NCI-H2227 treated with DMSO at 0.1 percent for 48 hours (cell line): Measurements from ENCODE around the gene PDF.

Experiments
- DNase-seq: peaks from one replicate; lab custom pipeline; 2025; lab: John Stamatoyannopoulos, UW

The PDF gene

DNA sequence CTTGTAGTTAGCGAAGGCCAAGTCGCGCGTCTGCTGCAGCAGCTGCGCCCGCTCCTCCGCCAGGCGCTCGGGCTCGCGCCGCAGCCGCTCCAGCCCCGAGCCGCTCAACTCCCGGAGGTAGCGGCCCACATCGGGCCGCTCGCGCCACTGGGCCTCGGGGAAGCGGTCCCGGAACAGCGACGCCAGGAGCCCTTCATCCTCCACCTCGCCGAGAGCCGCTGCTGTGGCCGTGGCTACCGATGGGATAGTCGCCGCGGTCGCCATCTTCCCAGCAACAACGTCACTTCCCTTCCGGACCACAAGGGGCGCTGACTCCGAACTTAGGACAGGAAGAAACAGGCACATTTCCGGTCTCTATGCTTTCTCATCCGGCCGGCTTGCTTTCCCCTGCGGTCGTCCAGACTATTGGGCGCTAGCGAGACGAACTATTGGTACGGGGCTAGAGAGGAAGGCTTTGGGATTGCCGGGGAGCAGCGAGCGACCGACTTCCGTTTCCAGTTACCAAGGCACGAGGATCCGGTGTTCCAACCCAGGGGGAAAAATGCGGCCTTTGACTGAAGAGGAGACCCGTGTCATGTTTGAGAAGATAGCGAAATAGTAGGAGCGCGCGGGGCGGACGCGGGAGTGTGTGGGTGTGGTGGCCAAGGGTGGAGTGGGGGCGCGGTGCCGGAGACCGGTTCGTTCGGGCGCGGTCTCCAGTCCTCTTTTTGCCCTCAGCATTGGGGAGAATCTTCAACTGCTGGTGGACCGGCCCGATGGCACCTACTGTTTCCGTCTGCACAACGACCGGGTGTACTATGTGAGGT is 9.1 kb upstream of the PDF start, which contains the start of the genes COG8 and NIP7:
Gene COG8 (minus strand): TSS at position 276 of the 806 bp plus-strand sequence. CDS start 12 bp downstream, at position 264.
Gene NIP7 (plus strand): TSS at position 484 of the 806 bp plus-strand sequence. CDS start 58 bp downstream, at position 542.
- peak; percentile 97 for DNase-seq

DNA sequence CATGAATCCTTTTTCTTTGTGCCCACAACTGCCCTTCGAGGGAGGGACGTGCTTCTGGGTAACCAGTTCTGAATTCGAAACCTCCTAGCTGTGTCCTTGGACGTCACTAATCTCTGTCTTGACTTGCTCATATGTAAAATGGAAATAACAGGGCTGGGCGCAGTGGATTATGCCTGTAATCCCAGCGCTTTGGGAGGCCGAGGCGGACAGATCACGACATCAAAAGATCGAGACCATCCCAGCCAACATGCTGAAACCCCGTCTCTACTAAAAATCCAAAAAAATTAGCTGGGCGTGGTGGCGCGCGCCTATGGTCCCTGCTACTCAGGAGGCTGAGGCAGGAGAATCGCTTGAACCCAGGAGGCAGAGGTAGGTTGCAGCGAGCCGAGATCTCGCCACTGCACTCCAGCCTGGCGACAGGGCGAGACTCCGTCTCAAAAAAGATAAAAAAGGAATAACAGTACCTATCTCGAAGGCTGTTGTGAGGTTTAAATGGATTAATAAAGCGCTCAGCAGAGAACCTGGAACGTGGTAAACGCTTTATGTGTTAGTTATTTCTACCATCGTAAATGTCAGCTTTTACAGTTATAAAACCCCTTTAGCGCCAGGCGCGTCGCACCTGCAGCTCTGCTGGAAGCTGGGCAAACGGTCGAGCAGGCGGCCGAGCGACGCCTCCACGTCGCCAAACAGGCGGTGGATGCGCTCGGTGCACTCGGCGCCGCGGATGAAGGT is 8.3 kb upstream of the PDF start:
- DNase-seq: no peak

DNA sequence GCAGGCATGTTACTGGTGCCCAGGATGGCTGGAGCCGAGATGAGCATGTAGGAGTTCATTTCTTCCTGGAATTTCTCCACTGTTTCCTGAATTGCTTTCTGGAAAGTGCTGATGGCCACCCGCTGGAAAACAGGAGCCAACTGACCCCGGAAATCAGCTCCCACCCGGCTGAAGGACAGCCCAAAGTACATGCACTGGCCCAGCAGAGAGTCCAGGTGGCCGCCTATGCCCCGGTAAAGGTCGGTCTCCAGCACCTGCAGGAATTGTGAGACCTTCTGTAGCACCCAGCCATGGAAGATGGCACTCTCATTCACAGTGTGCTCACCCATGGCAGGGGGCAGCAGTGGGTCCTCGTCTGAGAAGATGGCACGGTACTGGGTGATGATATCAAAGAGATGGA is 4.3 kb upstream of the PDF start:
- DNase-seq: no peak

GRCh38 chr16:69329369-69330285 is 761 bp downstream of the PDF start:
- no peak for DNase-seq

- DNase-seq: no peak
These were observed 1.5 kb downstream of the PDF start for GRCh38 chr16:69328854-69329316.

DNA sequence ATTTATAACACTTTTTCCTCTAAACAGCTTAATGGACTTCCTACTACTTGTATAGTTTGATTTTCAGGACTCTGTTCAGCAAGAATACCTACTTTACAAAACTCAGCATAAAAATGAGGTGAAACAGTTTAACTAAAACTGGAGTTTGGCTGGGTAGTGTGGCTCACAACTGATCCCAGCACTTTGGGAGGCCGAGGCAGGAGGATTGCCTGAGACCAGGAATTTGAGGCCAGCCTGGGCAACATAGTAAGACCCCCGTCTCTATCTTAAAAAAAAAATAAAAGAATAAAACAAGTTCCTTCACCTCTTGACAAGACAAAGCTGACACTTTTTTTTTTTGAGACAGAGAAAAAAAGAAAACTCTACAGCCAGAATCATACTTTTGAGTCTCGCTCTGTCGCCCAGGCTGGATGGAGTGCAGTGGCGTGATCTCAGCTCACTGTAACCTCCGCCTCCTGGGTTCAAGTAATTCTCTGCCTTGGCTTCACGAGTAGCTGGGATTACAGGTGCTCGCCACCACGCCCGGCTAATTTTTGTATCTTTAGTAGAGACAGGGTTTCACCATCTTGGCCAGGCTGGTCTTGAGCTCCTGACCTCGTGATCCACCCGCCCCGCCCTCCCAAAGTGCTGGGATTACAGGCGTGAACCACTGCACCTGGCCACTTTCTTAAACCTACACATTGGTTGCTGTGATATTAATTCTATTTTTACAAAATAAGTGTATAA is 2.6 kb downstream of the PDF start:
- DNase-seq: no peak

GRCh38 chr16:69326172-69326873 is 4.1 kb downstream of the PDF start:
- no peak for DNase-seq

- DNase-seq: no peak
These were observed 4.6 kb downstream of the PDF start for GRCh38 chr16:69325784-69326171.

DNA sequence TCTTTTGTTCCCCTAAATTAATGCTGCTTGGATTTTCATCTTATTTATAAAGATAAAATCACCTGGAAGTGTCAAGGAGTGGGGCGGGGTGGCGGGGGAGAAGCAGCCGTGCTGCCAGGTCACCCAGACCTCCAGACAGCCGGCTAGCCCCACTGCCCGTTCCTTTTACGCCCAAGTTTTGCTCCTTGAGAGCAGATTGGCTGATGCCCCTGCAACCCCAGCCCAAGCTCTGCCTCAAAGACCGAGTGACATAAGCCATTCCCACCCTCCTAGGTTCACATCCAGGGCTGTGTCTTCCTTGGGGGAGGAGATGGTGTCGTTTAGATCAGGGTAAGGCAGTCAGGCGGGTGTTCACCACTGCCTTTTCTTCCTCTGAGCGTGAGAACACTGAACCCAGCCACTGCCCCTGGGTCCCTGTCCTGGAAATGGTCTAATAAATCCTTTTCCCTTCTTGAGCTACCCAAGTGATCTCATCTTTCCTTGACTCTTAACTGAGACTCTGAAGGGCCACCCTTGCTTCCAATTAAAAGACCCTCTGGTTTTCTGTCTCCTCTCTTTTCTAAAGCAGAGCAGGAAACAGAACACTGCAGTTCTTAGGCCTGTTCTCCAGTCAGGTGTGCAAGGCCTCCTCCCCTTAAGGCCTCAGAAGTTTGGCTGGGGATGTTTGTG is 5.7 kb downstream of the PDF start:
- DNase-seq: no peak

DNA sequence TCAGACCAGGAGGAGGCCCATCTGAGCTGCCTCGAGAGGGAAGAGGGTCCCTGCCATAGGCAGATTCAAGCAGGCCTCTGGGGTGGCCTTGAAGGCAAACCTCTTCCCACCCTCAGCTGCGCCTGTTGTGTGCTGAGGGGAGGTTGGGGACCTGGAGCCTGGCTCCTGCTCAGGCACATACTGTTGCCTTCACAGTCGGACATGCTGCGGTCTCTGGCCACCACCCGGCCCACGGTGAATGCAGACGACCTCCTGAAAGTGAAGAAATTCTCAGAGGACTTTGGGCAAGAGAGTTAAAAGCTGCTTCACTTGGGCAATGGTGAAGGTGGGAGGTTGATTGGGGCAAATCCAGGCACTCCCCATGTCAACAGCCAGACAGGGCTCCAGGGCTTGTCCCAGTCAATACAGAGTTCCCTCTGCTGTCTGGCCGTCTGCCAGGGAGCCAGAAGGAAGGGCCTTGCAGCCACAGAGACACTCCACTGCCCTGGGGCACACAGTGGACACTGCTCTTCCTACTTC is 6.3 kb downstream of the PDF start:
- DNase-seq: no peak

DNA sequence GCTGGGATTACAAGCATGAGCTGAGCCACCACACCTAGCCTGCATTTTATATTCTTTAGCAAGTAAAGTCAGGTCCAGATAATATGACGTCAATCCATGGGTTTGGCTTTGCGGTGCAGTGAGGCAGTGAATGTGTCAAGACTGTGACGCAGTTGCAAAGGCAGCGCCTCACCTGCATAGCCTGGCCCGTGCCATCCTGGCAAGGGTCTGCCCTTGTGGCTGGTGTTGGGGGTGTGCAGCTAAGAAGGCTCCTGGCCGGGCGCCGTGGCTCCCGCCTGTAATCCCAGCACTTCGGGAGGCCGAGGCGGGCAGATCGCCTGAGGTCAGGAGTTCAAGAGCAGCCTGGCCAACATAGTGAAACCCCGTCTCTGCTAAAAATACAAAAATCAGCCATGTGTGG is 7.0 kb downstream of the PDF start:
- no peak for DNase-seq

DNA sequence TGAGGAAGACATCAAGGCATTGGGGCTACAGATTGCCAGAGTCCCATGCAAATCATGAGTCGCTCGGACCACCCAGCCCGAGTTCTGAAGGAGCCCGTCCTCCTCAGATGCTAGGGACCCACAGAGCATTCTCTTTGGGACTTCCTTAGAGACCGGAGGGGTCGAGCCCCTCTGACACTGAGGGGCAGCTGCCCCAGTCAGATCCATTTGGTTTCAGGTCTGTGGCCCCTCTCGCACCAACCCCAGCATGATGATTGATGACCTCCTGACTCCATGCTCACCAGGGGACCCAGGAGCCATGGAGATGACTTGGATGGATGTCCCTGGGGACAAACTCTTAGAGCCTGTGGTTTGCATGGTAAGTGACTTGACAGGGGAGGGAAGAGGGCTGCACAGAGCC is 8.0 kb downstream of the PDF start:
- DNase-seq: no peak

- DNase-seq: no peak
These were observed 9.3 kb downstream of the PDF start for GRCh38 chr16:69321080-69321479.

GRCh38 chr16:69320740-69321073 is 9.7 kb downstream of the PDF start:
- DNase-seq: no peak

DNA sequence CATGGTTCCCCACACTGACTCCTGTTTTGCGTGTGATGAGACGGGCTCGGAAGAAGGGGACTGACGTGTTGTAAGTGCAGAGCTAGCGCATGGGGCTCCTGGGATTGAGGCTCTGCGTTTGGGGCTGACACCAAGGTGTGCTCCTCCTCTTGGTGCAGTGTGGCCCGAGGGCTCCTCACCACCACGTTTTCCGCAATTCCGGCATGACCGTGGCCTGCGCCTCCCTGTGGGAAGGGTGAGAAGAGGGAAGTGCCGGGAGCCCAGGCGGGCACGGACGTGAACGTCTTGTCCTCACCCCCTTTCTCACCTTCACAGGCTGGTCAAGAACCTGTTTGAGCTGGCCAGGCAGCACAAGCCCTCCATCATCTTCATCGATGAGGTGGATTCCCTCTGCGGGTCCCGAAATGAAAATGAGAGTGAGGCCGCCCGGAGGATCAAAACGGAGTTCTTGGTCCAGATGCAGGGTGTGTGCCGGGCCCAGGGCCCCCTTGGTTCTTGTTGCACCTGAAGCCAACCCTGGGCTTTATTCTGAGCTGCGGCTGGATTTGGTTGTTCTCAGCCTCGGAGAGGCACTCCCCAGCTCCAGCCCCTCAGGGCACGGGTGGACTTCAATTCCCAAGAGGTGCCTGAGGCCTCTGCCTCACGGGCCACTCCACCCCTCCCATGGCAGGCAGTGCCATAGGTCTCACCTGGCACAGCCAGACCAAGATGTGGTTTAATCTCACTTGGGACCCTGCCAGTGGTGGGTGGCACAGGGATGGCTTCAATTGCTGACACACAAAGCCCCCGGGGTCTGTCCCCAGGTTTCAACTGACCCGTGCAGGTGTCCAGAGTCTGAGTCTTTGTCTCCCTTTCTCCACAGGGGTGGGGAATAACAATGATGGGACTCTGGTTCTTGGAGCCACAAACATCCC is 10.3 kb downstream of the PDF start:
- DNase-seq: no peak

DNA sequence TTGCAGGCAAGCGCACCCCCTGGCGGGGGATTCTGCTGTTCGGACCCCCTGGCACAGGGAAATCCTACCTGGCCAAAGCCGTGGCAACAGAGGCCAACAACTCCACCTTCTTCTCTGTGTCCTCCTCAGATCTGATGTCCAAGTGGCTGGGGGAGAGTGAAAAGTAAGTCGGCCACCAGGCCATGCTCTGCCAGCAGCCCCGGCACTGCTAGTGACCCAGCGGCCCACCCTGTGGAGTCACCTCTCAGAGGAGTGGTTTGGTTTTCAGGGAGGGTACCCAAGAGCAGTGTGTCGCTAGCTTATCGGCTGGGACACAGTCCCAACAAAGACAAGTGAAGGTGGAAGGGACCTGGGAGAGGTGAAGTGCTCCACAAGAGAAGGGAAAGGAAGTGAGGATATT is 11.0 kb downstream of the PDF start:
- no peak for DNase-seq

DNA sequence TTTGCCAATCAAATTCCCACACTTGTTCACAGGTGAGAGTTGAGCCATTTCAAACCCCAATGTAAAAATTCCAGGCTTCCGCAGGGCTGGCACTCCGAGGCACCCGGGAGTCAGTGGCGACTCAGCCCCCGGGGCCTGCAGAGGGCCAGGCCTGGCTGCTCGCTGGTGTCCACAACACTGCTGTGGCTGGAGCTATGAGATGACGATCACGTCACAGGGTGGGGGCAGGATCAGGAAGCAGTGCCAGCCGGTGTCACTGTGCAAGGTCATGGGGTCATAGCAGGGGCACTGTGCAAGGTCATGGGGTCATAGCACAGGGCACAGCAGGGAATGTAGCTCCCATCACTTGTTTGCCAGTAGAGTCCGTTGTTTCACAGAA is 11.5 kb downstream of the PDF start:
- DNase-seq: no peak

DNA sequence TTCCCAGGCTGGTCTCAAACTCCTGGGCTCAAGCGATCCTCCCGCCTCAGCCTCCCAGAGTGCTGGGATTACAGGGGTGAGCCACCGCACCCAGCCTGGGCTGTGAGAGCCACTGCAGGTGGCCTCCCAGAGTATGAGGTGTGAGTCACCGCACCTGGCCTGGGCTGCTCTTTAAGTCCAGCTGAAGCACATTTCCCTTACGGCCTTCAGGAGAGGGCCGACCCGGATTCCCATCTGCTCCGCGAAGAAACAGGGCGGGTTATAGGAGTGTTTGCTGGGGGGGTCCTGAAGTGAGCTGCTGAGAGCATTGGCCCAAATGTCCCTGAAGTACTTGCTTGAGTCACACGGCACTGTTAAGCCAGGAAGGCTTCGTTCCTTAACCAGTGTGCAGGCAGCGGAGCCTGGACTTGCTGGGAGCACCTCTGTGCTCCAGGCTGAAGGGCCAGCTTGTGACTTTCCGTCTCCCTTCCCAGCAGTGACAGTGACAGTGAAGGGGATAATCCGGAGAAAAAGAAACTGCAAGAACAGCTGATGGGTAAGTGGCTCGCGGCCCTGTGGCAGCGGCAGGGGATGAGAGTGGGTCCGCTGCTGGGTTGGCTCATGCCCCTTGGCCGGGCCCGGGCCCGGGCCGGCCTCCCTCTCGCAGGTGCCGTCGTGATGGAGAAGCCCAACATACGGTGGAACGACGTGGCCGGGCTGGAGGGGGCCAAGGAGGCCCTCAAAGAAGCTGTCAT is 12.0 kb downstream of the PDF start:
- no peak for DNase-seq
